DMS53 treated with DMSO at 0.1 percent for 48 hours (cell line): ENCODE measurements around the gene PLSCR2.
"Not testable (repeated sequence)": the region's sequence is repeated elsewhere in the genome, so short reads cannot be mapped to it uniquely, and the experiment has no call there.

Experiments used
- DNase-seq: peaks from one replicate; lab custom pipeline; 2025; ENCODE audit not compliant: unreplicated experiment; lab: John Stamatoyannopoulos, UW

Gene PLSCR2

DNA sequence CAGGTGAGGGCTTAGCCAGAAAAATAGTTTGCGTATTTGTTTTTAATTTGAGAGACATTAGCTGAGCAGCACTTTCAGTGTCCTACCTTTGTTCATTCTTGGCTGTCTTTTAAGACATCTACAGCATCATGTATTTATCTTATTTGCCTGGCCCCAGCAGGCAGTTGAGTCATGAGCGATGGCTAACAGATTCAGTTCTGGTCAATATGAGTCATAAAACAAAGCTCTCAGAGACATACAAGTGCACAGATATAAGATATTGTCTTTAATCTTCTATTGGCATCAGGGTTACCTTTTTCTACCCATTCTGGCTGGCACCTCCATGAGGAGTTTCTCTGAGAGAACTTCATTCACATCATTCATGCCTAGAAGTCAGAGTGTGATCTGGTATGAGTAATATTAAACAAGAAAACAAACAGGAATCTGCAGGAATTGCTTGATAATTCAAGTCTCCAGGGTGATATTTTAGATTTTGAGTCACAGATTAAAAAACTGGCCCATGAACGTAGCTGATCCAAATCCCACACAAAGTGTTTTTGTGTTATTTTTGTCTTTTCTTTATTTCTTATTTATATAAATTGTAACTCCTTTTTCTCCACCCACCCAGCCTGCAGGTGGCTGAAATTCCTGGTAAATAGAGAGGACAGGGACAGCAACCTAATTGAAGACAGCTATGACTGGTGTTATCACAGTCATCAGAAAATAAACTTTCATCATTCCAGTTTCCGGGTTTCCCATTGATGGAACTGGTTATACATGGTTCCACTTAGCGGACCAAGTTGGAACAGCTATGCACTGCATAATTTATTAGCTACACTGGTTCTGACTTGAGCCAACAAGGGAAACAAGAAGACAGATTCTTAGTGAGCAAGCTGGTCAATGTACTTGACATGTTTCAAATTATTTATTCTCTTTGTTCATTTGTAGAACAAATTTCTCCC, 47.3 kb downstream of the PLSCR2 start:
- DNase-seq, result peak; percentile 6

DNA sequence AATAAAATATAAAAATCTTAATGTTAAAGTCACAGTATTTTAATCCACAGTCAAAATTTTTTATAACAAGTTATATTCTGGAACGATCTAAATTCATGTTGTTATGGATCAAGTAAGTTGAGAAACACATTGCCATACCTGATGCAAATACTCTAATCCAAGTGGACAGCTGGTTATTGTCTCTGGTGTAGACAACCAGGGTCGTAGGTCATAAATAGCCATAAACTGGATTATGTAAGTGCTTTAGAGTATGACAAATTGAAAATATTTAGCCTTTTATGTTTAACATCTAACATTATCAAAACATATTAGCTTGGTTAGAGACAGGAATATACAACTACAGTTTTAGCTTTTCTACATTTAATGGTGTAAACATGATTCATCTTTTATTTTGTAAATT, 53.0 kb downstream of the PLSCR2 start:
- no peak for DNase-seq

- no peak for DNase-seq
Observed at GRCh38 chr3:146414010-146414409, 55.4 kb downstream of the PLSCR2 start.

DNA sequence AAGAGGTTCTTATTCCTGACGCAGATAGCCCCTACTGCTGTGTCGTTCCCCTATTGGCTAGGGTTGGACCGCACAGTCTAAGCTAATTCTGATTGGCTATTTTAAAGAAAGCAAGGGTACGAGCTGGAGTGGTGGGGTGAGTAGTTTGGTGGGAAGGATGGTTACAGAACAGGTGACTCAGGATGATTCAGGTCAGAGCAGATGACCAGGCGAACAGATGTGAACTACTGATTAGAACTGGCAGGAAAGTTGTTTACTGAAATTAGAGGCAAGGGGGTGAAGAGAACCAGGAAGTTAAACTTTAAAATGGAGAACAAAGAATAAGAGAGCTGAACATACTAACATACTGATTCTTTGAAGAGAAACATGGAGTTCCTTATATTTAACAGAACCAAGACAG, 56.6 kb downstream of the PLSCR2 start:
- not testable (repeated sequence) for DNase-seq

GRCh38 chr3:146407956-146408355, 61.4 kb downstream of the PLSCR2 start:
- DNase-seq, result no peak

GRCh38 chr3:146404436-146404835, 64.9 kb downstream of the PLSCR2 start:
- DNase-seq, result no peak

- no peak for DNase-seq
Observed at GRCh38 chr3:146403792-146404191, 65.6 kb downstream of the PLSCR2 start.

- DNase-seq, result no peak
Observed at GRCh38 chr3:146396792-146397191, 72.6 kb downstream of the PLSCR2 start.

- no peak for DNase-seq
Observed at GRCh38 chr3:146395164-146395563, 74.2 kb downstream of the PLSCR2 start.

- no peak for DNase-seq
Observed at GRCh38 chr3:146390957-146391356, 78.4 kb downstream of the PLSCR2 start.

DNA sequence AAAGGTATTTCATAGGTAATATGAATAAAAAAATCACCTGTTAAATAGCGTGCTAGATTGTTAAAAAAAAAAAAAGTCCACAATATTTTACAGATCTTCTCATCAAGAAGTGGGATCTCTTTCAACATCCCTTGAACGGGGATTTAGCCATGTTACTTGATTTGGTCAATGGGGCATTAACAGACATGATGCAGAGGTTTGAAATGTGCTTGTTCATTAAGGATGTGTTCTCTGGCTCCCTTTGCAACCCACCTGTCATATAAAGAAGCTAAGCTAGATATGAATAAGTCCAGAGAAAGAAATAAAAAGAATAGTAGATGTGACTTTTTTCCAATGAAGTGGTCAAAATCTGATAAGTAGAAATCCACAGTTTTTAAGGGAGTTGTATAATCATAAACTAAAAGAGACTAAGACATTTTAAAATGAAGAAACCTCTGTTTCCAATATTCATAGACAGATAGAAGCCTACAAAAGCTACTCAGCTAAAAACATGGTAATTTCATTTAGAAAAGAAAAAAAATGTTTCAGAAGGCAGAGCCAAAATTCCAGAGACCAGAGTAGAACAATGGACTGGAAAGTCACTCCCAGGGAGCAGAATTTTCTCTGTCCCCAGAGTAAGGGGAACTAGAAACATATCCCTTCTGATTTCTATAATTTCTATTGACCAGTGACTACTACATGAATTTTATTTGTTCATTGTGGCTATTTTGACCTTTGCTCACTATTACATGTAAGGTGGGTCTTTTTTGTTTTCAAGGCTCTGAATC, 79.2 kb downstream of the PLSCR2 start:
- DNase-seq, result no peak

DNA sequence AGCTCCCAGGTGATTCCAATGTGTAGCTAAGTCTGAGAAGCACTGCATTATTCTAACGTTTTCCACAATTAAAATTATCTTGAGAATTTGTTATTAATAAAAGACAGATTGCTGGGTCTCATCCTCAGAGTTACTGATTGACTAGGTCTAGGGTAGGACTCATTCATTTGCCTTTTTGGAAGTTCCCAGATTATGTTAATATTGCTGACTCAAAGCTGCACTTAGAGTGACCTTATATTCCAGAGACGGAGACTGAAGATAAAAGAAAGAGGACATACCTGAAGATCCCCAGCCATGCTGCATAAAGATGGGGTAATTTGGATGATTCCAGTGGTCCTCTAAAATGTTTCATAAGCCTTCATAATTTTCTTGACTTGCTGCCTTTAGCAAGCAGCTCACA, 81.8 kb downstream of the PLSCR2 start:
- DNase-seq, result no peak

- DNase-seq, result no peak
Observed at GRCh38 chr3:146386936-146387335, 82.4 kb downstream of the PLSCR2 start.

- no peak for DNase-seq
Observed at GRCh38 chr3:146384786-146385185, 84.6 kb downstream of the PLSCR2 start.
